Measurements from ENCODE around the gene ITGB1.

ITGB1 gene

GRCh38 chr10:32954545-32955298, 3.3 kb downstream of the ITGB1 start:
- DNase-seq: no peak

- DNase-seq: no peak
Observed at GRCh38 chr10:32954080-32954479, 4.0 kb downstream of the ITGB1 start.

- no peak for DNase-seq
Observed at GRCh38 chr10:32953277-32953927, 4.6 kb downstream of the ITGB1 start.

GRCh38 chr10:32952541-32953276, 5.3 kb downstream of the ITGB1 start:
- DNase-seq: no peak

DNA sequence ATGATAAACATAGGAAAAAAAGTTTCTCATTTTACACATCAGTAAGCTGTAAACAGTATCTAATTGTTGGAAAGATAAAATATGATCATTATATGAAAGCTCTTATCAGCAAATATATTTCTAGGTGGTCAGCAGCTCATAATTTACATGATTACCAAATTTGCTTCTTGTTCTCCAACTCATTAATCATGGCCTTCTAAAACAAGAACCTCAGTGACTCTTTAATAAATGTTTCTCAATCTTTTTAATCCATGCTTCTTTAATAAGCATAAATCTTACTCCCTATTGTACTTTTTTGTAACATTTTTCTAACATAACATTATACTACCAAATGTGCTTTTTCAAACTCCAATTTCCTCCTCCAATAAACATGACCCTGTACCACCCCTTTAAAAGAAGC, 5.9 kb downstream of the ITGB1 start:
- no peak for DNase-seq

- no peak for DNase-seq
Observed at GRCh38 chr10:32951111-32951510, 6.9 kb downstream of the ITGB1 start.

DNA sequence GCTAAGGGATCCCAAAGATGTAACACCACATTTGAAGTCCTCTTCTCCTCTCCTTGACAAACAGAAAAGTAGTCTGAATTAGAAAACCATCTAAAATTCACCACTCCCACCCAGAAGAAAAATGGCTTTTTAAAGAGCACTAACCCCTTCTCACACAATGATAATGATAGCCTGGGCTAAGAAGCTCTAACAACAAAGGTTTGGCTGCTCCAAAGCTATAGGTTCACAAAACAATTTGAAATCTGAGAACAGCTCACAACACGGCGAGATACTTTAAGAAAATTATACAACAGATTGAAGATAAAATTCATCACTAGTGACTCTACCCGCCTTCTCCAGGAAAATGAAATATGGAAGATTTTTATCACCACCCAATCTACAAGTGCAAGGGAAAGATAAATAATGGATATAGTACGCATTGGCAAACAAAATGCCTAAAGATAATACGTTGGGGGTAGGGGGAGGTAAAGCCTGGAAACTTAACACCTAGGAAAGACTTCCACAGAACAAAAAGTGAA, 7.4 kb downstream of the ITGB1 start:
- DNase-seq: no peak

DNA sequence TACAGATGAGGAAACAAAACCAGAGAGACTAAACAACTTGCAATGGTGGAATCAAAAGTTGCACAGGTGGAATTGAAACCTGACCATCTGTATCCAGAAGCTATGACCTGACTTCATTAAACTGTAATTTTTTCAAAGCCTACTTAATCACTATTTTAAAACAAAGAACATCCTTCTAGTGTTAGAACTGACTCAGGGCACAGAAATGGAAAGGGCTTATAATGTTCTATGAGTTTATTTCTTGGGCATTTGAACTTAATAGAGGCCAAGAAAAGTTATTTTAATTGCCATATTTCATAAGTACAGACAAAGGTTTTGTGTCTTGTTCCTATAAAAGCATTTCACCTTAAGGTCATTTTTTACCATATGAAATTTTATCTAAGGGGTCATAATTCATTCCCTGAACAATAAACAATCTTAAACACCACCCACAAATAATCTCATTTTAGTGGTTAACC, 8.8 kb downstream of the ITGB1 start:
- DNase-seq: no peak

DNA sequence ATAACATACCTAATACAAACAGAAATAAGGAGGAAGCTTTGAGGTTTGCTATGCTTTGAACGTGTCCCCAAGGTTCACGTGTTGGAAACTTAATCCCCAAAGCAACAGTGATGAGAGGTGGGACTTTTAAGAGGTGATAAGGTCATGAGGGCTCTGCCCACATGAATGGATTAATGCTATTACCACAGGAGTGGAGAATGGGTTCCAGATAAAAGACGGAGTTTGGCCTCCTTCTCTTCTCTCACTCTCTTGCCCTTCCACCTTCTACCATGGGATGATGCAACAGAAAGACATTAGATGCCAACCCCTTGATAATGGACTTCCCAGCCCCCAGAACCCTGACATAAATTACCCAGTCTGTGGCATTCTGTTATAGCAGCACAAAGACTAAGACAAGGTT, 9.6 kb downstream of the ITGB1 start:
- no peak for DNase-seq

DNA sequence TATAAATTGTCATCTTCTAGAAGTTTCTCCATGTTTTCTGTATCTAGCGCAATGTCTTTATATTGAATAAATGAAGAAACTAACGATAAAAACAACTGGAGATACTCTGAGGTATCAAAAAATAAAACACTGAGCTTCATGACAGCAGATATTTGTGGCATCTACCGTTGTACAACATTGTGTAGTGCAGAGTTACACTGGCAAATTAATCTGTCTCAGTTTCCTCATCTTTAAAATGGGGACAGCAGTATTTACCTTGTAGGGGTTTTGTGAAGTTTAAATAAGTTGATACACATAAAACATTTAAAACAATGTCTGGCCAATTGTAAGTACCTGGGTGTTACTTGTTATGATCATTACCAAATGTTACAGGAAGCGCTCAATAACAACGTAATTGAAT, 10.4 kb downstream of the ITGB1 start:
- no peak for DNase-seq

GRCh38 chr10:32946108-32946507, 11.9 kb downstream of the ITGB1 start:
- no peak for DNase-seq

- DNase-seq: no peak
Observed at GRCh38 chr10:32943854-32944661, 14.0 kb downstream of the ITGB1 start.

DNA sequence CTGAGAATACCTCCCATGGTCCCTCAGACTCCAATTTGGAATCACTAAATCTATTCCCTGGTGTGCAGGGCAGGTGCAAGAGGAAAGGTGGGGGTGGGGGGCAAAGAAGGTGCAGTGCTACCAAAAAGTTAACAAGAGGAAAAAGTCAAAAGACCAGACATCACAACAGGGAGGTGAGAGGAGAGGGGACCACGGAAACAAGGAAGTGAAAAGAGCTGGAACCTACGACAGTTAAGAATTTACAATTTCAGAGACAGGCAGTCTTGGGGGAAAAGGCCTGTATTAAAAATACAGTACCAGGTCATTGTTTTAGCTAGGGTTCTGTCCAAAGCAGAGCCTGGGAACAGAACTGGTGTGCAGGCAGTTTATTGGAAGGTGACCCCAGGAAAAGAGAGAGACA, 14.6 kb downstream of the ITGB1 start:
- no peak for DNase-seq

DNA sequence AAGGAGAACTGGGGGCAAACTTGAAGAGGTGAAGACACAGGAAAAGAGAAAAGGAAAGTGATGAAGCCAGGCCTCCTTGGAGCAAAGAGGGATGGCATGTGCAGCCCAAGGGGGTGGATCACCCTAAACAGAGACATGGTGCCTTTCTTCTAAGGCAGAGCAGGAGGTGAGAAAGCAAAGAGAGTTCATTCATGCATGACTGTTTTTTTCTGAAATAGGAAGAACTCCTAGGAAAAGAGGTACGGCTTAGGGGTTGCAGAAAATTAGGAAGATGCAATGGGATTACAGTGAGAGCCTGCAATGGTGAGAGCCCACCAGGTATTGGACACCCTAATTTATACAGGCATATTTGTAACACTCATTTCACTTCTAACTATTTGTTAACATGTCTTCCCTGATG, 15.9 kb downstream of the ITGB1 start:
- no peak for DNase-seq

DNA sequence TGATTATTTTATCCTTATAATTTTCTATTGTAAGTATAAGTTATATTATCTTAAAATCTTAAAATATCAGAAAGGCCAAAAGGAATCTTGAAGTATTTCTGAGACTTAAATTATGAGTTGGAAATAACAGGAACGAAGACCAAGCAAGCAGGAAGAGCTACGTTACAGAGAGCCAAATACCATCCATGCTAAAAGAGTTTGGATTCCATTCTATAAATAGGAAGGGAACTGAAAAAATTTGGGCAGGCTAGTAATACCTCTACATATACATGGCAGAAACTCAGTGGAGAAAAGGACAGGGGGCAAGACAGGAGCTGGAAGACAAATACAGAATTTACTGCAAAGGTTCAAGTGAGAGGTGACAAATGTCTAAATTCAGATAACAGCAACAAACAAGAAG, 16.7 kb downstream of the ITGB1 start:
- no peak for DNase-seq

- no peak for DNase-seq
Observed at GRCh38 chr10:32940321-32941301, 17.4 kb downstream of the ITGB1 start.

- no peak for DNase-seq
Observed at GRCh38 chr10:32939296-32940111, 18.5 kb downstream of the ITGB1 start.

DNA sequence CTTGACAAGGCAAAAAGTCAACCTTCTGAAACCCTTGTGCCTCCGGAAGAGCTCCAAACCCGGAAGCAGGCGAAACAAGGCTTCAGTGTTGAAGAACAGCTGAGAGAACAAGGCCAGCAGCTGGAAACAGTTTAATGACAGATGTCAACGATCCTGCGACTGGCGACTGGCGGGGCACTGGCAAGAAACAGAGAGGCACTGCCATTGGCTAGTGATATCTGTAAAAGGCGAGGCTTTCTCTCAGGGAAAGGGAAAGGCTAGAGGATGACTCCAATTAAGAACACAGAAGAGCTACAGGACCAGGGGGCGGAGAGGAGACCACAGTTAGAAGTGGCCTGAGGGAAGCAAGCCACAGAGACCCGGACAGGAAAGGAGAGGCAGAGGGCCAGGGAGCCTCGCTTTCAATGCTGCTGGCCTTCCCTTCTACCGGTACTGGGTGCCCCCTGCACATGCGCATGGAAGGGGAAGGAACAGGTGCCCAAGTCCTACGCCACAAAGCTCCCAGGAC, 19.4 kb downstream of the ITGB1 start:
- no peak for DNase-seq

DNA sequence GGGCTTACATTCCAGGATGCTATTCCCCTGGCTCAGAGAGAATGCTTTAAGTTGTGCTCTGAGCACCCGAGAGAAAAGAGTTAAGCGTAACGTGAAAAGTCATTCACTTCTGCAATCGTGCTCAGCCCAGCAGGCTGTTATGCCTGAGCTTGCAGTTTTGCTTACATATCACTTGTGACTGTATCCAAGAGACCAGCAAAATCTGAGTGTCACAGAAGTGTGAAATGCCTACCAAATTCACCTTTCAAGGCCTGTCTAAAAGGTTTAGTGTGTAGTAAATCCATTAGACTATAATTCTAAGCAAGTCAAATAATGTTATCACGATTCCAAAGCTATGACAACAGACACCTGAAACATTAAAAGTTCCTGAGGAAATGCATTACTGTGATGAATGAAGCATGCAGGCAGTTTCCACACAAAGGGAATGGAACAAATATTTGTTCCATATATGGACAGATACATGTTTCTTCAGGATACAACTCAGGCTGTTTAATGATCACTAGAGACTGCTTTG, 20.1 kb downstream of the ITGB1 start:
- DNase-seq: no peak

- no peak for DNase-seq
Observed at GRCh38 chr10:32932225-32932729, 25.8 kb downstream of the ITGB1 start.
